Activated CD4-positive, alpha-beta T cell treated with anti-CD3 and anti-CD28 coated beads, Interleukin-2, amount 50 U/mL, for 48 hours (primary cell): ENCODE results near the gene PRKN.
"Not testable (repeated sequence)": the region's sequence is repeated elsewhere in the genome, so short reads cannot be mapped to it uniquely, and the experiment has no call there.

Experiments
- DNase-seq, 2 experiments: peaks; one replicate each; pipeline ENCODE4 v3.0.0-alpha.2; 2020

PRKN gene

GRCh38 chr6:162710419-162710818, 17.1 kb downstream of the PRKN start:
- DNase-seq, result no peak

- DNase-seq, result no peak
Measured at GRCh38 chr6:162709431-162709830, 18.1 kb downstream of the PRKN start.

- no peak for DNase-seq
Measured at GRCh38 chr6:162708971-162709370, 18.6 kb downstream of the PRKN start.

- DNase-seq, result no peak
Measured at GRCh38 chr6:162706232-162706631, 21.3 kb downstream of the PRKN start.

GRCh38 chr6:162705736-162706135, 21.8 kb downstream of the PRKN start:
- DNase-seq, result no peak

- DNase-seq, result no peak
Measured at GRCh38 chr6:162704001-162704400, 23.6 kb downstream of the PRKN start.

GRCh38 chr6:162702446-162702845, 25.1 kb downstream of the PRKN start:
- DNase-seq, result no peak

- no peak for DNase-seq
Measured at GRCh38 chr6:162701551-162701950, 26.0 kb downstream of the PRKN start.

GRCh38 chr6:162700966-162701365, 26.6 kb downstream of the PRKN start:
- no peak for DNase-seq

GRCh38 chr6:162699961-162700360, 27.6 kb downstream of the PRKN start:
- no peak for DNase-seq

- DNase-seq, result no peak
Measured at GRCh38 chr6:162698440-162698839, 29.1 kb downstream of the PRKN start.

GRCh38 chr6:162697872-162698403, 29.6 kb downstream of the PRKN start:
- DNase-seq, result no peak

- no peak for DNase-seq
Measured at GRCh38 chr6:162690158-162690557, 37.4 kb downstream of the PRKN start.

- no peak for DNase-seq
Measured at GRCh38 chr6:162688751-162689345, 38.7 kb downstream of the PRKN start.

- DNase-seq, result no peak
Measured at GRCh38 chr6:162685586-162685985, 42.0 kb downstream of the PRKN start.

GRCh38 chr6:162684961-162685360, 42.6 kb downstream of the PRKN start:
- no peak for DNase-seq

- DNase-seq, result no peak
Measured at GRCh38 chr6:162684052-162684451, 43.5 kb downstream of the PRKN start.

GRCh38 chr6:162683135-162683534, 44.4 kb downstream of the PRKN start:
- DNase-seq, result no peak

- DNase-seq, result no peak
Measured at GRCh38 chr6:162681447-162681846, 46.1 kb downstream of the PRKN start.

- no peak for DNase-seq
Measured at GRCh38 chr6:162680871-162681270, 46.7 kb downstream of the PRKN start.

- DNase-seq, result no peak
Measured at GRCh38 chr6:162680367-162680766, 47.2 kb downstream of the PRKN start.

- no peak for DNase-seq
Measured at GRCh38 chr6:162679681-162680080, 47.9 kb downstream of the PRKN start.

- not testable (repeated sequence) for DNase-seq
Measured at GRCh38 chr6:162678896-162679295, 48.7 kb downstream of the PRKN start.

GRCh38 chr6:162675503-162675902, 52.1 kb downstream of the PRKN start:
- no peak for DNase-seq

GRCh38 chr6:162674452-162674851, 53.1 kb downstream of the PRKN start:
- no peak for DNase-seq
